ENCODE results near the gene AHCYL1.

AHCYL1 gene

DNA sequence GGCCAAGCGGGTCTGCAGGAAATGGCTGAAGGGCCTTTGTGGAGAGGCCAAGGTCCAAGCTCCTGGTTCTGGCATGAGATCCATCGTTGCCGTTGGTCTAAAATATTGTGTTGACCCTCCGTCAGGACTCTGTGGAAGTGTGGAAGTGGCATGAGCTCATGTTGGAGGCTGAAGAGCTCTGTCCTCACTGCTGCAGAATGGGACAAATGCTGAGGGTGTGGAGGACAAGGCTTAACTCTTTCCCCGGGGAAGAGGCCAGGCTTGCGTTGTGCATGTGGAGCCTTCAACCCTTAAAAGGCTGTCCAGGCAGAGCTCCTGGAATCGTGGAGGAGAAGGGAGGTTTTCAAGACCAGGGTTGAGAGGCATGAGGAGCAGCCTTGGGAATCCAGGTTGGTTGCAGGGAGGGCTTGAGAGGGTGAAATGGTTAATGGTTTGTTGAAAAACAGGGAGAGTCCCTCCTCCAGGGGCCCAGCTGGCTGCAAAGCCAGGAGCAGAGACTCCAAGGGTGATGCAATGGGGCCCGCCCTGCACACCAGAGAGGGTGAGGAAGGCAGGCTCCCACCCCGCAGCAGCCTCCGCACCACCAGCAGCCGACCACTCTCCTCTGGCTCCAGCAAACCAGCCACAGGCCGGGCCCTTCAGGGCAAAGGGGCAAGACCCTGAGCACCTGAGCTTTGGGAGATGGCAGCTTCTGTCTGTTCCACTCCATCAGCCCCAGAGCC lies 6.7 kb upstream of the AHCYL1 start:
- no peak overlapping the region for H3K4me2 ChIP-seq (ENCODE audit: low read length)
- H3K4me1 ChIP-seq (ENCODE audit: control insufficient read depth, insufficient read depth, low read length): peaks cover 64% of the 10 kb centered on the region
- H3K27me3 ChIP-seq (ENCODE audit: control insufficient read depth, insufficient read depth, low read length): no peaks in the 10 kb centered on the region
- no peaks in the 10 kb centered on the region for H3K36me3 ChIP-seq (ENCODE audit: insufficient read depth, low read length)
- no peak overlapping the region for H3K4me3 ChIP-seq (ENCODE audit: low read length)
- no peaks in the 10 kb centered on the region for H3K9me3 ChIP-seq (replicated peaks; ENCODE audit: low read length)
- no peak overlapping the region for H3K9ac ChIP-seq (ENCODE audit: low read depth, low read length)

- Histone ChIP-seq H3K36me3 (ENCODE audit: insufficient read depth, low read length) (no peaks in the 10 kb centered on the region), H3K4me3 (ENCODE audit: low read length) (no peak overlapping the region), H3K9me3 (replicated peaks; ENCODE audit: low read length) (no peaks in the 10 kb centered on the region), H3K9ac (ENCODE audit: low read depth, low read length) (no peak overlapping the region), H3K4me1 (ENCODE audit: control insufficient read depth, insufficient read depth, low read length) (peaks cover 73% of the 10 kb centered on the region), H3K27me3 (ENCODE audit: control insufficient read depth, insufficient read depth, low read length) (no peaks in the 10 kb centered on the region), H3K4me2 (ENCODE audit: low read length) (peak overlapping the region; percentile 11)
Measured at GRCh38 chr1:109978761-109979488, 5.6 kb upstream of the AHCYL1 start.

GRCh38 chr1:109979489-109980091 lies 5.0 kb upstream of the AHCYL1 start:
- H3K9ac ChIP-seq (ENCODE audit: low read depth, low read length): no peak overlapping the region
- peaks cover 72% of the 10 kb centered on the region for H3K4me1 ChIP-seq (ENCODE audit: control insufficient read depth, insufficient read depth, low read length)
- H3K4me2 ChIP-seq (ENCODE audit: low read length): peak overlapping the region; percentile 11
- H3K4me3 ChIP-seq (ENCODE audit: low read length): no peak overlapping the region
- no peaks in the 10 kb centered on the region for H3K9me3 ChIP-seq (replicated peaks; ENCODE audit: low read length)
- H3K27me3 ChIP-seq (ENCODE audit: control insufficient read depth, insufficient read depth, low read length): no peaks in the 10 kb centered on the region
- no peaks in the 10 kb centered on the region for H3K36me3 ChIP-seq (ENCODE audit: insufficient read depth, low read length)

DNA sequence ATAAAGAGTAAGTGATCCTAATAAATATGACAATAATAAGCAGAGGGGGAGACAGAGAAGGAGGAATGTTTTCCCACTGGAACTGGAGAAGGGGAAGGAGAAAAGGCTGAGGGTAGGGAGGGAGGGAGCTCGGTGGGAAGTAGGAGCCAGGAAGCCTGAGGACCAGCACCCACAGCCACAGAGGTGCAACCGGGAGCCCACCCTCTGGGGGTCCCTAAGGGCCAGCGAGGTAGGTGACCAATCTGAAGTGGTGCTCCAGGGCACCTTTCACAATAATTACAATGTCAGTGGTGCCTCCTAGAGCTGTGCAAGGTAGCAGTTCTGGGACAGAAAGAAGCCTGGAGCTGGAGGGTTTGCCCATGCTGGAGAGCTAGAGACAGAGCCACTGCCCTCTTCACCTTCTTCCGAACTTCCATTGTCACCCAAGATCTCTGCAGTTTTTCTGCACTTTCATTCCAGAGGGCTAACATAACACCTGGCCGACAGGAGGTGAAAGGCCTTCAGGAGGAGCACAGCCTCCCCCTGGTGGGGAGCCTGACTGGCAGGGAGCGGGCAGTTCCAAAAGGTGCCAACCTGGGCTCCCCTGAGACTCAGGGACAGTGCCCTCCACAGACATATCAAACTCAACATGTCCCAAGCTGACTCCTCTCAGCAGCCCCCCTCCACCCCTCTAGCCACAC lies 4.1 kb upstream of the AHCYL1 start:
- Histone ChIP-seq H3K4me3 (ENCODE audit: low read length) (no peak overlapping the region), H3K4me1 (ENCODE audit: control insufficient read depth, insufficient read depth, low read length) (peaks cover 65% of the 10 kb centered on the region), H3K9ac (ENCODE audit: low read depth, low read length) (no peak overlapping the region), H3K27me3 (ENCODE audit: control insufficient read depth, insufficient read depth, low read length) (no peaks in the 10 kb centered on the region), H3K36me3 (ENCODE audit: insufficient read depth, low read length) (no peaks in the 10 kb centered on the region), H3K9me3 (replicated peaks; ENCODE audit: low read length) (no peaks in the 10 kb centered on the region), H3K4me2 (ENCODE audit: low read length) (no peak overlapping the region)

DNA sequence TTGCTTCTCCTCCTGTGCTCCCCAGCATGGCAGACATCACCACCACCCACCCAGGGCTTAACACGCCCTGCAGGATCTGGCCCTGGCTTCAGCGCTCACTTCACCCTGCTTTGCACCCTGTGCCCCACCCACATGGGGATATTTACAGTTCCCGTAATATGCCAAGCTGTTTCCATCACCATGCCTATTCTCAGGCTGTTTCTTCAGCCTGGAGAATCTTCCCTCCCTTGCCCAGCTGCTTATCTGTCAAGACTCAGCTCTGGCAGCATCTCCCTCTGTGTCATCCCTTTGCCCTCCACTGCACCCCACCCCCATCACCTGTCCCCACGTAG lies 3.6 kb upstream of the AHCYL1 start:
- Histone ChIP-seq H3K4me1 (ENCODE audit: control insufficient read depth, insufficient read depth, low read length) (peaks cover 63% of the 10 kb centered on the region), H3K9me3 (replicated peaks; ENCODE audit: low read length) (no peaks in the 10 kb centered on the region), H3K4me2 (ENCODE audit: low read length) (no peak overlapping the region), H3K27me3 (ENCODE audit: control insufficient read depth, insufficient read depth, low read length) (no peaks in the 10 kb centered on the region), H3K36me3 (ENCODE audit: insufficient read depth, low read length) (no peaks in the 10 kb centered on the region), H3K9ac (ENCODE audit: low read depth, low read length) (no peak overlapping the region), H3K4me3 (ENCODE audit: low read length) (no peak overlapping the region)

DNA sequence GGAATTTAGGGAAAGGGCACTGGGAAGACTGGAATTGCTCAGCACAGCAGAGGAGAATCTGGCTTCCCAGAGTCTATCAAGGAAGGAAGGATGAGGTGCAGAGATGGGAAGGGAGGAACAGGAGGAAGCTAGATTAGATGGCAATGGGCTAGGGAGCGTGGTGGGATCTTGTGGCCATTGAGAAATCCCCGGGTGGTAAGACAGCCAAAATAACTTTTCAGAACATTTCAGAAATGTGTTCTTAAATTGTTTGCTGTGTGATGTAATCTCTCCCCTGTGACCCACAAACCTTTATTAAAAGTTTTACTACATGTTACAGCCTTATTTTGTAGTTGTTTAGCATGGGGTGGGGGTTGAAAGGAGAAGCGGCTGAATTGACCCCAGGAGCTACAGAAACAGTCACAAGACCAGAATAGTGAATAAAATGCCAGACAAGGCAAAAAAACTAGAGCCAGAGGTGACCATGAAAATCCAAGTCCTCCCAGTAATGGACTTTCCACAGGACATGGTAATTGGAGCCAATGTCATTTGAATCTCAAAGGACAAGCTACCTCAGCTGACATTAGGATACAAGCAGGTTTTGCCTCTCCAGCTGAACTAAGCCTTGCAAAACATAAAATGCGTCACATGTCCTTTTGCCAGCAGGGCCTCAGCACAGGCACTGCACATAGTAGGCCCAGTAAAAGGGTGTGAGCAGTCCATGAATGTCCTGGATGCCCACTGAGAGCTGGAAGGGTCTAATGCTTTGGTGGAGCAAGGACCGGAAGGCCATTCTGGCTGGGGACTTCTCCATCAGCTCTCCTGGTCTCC lies 980 bp upstream of the AHCYL1 start:
- Histone ChIP-seq H3K4me2 (ENCODE audit: low read length) (peak overlapping the region; percentile 75), H3K9me3 (replicated peaks; ENCODE audit: low read length) (no peaks in the 10 kb centered on the region), H3K27me3 (ENCODE audit: control insufficient read depth, insufficient read depth, low read length) (no peaks in the 10 kb centered on the region), H3K4me3 (ENCODE audit: low read length) (peak overlapping the region; percentile 40), H3K9ac (ENCODE audit: low read depth, low read length) (no peak overlapping the region), H3K36me3 (ENCODE audit: insufficient read depth, low read length) (peaks cover 5% of the 10 kb centered on the region), H3K4me1 (ENCODE audit: control insufficient read depth, insufficient read depth, low read length) (peaks cover 55% of the 10 kb centered on the region)

DNA sequence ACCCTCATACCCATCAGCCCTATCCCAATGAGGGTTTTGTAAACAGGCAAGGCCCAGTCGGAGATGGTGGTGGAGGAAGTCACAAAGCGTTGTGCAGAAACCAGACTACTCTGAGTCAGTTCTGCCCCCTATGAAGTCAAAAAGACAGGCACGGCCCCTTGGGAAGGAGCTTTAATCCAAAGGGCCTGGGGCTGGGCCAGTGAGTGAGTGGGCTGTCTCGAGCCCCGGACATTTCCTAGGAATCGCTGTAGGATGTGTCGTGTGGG lies 442 bp upstream of the AHCYL1 start:
- no peaks in the 10 kb centered on the region for H3K9me3 ChIP-seq (replicated peaks; ENCODE audit: low read length)
- H3K4me3 ChIP-seq (ENCODE audit: low read length): peak overlapping the region; percentile 40
- H3K27me3 ChIP-seq (ENCODE audit: control insufficient read depth, insufficient read depth, low read length): no peaks in the 10 kb centered on the region
- H3K36me3 ChIP-seq (ENCODE audit: insufficient read depth, low read length): peaks cover 9% of the 10 kb centered on the region
- H3K4me1 ChIP-seq (ENCODE audit: control insufficient read depth, insufficient read depth, low read length): peaks cover 50% of the 10 kb centered on the region
- H3K9ac ChIP-seq (ENCODE audit: low read depth, low read length): no peak overlapping the region
- H3K4me2 ChIP-seq (ENCODE audit: low read length): peak overlapping the region; percentile 75

GRCh38 chr1:109985247-109986053 lies 885 bp downstream of the AHCYL1 start:
- peak overlapping the region; percentile 97 for H3K9ac ChIP-seq (ENCODE audit: low read depth, low read length)
- H3K4me3 ChIP-seq (ENCODE audit: low read length): peak overlapping the region; percentile 90
- H3K27me3 ChIP-seq (ENCODE audit: control insufficient read depth, insufficient read depth, low read length): no peaks in the 10 kb centered on the region
- no peaks in the 10 kb centered on the region for H3K9me3 ChIP-seq (replicated peaks; ENCODE audit: low read length)
- H3K4me1 ChIP-seq (ENCODE audit: control insufficient read depth, insufficient read depth, low read length): peaks cover 42% of the 10 kb centered on the region
- peaks cover 15% of the 10 kb centered on the region for H3K36me3 ChIP-seq (ENCODE audit: insufficient read depth, low read length)
- H3K4me2 ChIP-seq (ENCODE audit: low read length): peak overlapping the region; percentile 83

- peak overlapping the region; percentile 97 for H3K9ac ChIP-seq (ENCODE audit: low read depth, low read length)
- H3K27me3 ChIP-seq (ENCODE audit: control insufficient read depth, insufficient read depth, low read length): no peaks in the 10 kb centered on the region
- H3K36me3 ChIP-seq (ENCODE audit: insufficient read depth, low read length): peaks cover 15% of the 10 kb centered on the region
- peak overlapping the region; percentile 83 for H3K4me2 ChIP-seq (ENCODE audit: low read length)
- H3K9me3 ChIP-seq (replicated peaks; ENCODE audit: low read length): no peaks in the 10 kb centered on the region
- H3K4me1 ChIP-seq (ENCODE audit: control insufficient read depth, insufficient read depth, low read length): peaks cover 36% of the 10 kb centered on the region
- H3K4me3 ChIP-seq (ENCODE audit: low read length): peak overlapping the region; percentile 90
Measured at GRCh38 chr1:109986054-109986444, 1.5 kb downstream of the AHCYL1 start.

DNA sequence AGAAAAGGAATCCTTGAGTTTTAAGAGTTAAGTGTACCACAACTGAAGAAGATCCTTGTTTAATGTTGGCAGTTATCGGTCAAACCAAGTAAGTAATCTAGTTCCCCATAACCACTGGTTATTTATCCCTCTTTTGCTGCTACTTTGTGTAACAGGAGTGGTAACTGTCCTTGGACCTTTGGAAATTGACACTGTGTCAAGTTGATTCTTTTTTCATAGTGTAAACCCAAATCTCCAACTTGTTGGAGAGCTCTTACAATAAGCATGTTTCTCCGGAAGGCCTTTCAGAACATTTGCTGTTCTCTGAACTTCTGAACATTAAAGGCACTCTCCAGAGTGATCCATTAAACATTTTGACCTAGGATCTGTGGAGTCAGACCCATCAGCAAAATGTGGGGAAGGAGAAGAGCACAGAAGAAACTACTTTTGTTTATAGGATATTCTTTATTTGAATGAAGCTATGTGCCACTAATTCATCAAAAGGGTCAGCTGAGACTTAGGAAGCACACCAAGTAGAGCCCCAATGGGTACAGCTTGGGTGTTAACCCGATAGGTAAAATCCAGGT lies 3.9 kb downstream of the AHCYL1 start:
- Histone ChIP-seq H3K9me3 (replicated peaks; ENCODE audit: low read length) (no peaks in the 10 kb centered on the region), H3K4me3 (ENCODE audit: low read length) (no peak overlapping the region), H3K27me3 (ENCODE audit: control insufficient read depth, insufficient read depth, low read length) (no peaks in the 10 kb centered on the region), H3K4me2 (ENCODE audit: low read length) (no peak overlapping the region), H3K36me3 (ENCODE audit: insufficient read depth, low read length) (peaks cover 15% of the 10 kb centered on the region), H3K4me1 (ENCODE audit: control insufficient read depth, insufficient read depth, low read length) (peaks cover 31% of the 10 kb centered on the region), H3K9ac (ENCODE audit: low read depth, low read length) (no peak overlapping the region)
